Kidney tubule cell (primary cell): ENCODE results near the gene LACTB.
A peak's percentile ranks its signal among the peaks of the same experiment; 100 is the strongest.

Experiments
- DNase-seq: peaks from one replicate; pipeline ENCODE4 v3.0.0-alpha.2; 2018; ENCODE audit warnings: low spot score

LACTB gene

GRCh38 chr15:63126726-63127125, 5.1 kb downstream of the LACTB start:
- DNase-seq, result no peak

- DNase-seq, result no peak
These were observed 12.1 kb downstream of the LACTB start for GRCh38 chr15:63133786-63134185.

GRCh38 chr15:63134245-63134985, 12.8 kb downstream of the LACTB start:
- DNase-seq, result no peak

- DNase-seq, result no peak
These were observed 13.6 kb downstream of the LACTB start for GRCh38 chr15:63135281-63135680.

- DNase-seq, result peak; percentile 67
These were observed 14.1 kb downstream of the LACTB start for GRCh38 chr15:63135804-63136203.

- DNase-seq, result no peak
These were observed 15.1 kb downstream of the LACTB start for GRCh38 chr15:63136742-63137141.

GRCh38 chr15:63140936-63141335, 19.3 kb downstream of the LACTB start:
- no peak for DNase-seq

GRCh38 chr15:63145426-63145825, 23.8 kb downstream of the LACTB start:
- no peak for DNase-seq

GRCh38 chr15:63146684-63147083, 25.0 kb downstream of the LACTB start:
- no peak for DNase-seq

- no peak for DNase-seq
These were observed 30.0 kb downstream of the LACTB start for GRCh38 chr15:63151665-63152064.

- no peak for DNase-seq
These were observed 33.8 kb downstream of the LACTB start for GRCh38 chr15:63155486-63155885.

- DNase-seq, result no peak
These were observed 34.5 kb downstream of the LACTB start for GRCh38 chr15:63156086-63156710.

- DNase-seq, result peak; percentile 81
These were observed 35.1 kb downstream of the LACTB start for GRCh38 chr15:63156755-63157117.

GRCh38 chr15:63157118-63157843, 35.6 kb downstream of the LACTB start, which contains the start of gene RPS27L:
RPS27L (minus strand) TSS chr15:63157477; CDS start chr15:63157405, 72 bp downstream.
- DNase-seq, result peak; percentile 93

GRCh38 chr15:63157891-63158431, 36.3 kb downstream of the LACTB start:
- DNase-seq, result peak; percentile 78

GRCh38 chr15:63160638-63161037, 39.0 kb downstream of the LACTB start:
- no peak for DNase-seq

GRCh38 chr15:63163217-63163616, 41.6 kb downstream of the LACTB start:
- DNase-seq, result no peak

GRCh38 chr15:63165166-63165859, 43.7 kb downstream of the LACTB start:
- DNase-seq, result no peak

GRCh38 chr15:63166219-63166618, 44.6 kb downstream of the LACTB start:
- peak; percentile 32 for DNase-seq

- no peak for DNase-seq
These were observed 48.1 kb downstream of the LACTB start for GRCh38 chr15:63169788-63170187.

GRCh38 chr15:63172376-63172775, 50.7 kb downstream of the LACTB start:
- DNase-seq, result no peak

- DNase-seq, result no peak
These were observed 51.3 kb downstream of the LACTB start for GRCh38 chr15:63172851-63173451.
